Measurements from ENCODE around the gene HAT1.
A peak's percentile ranks its signal among the peaks of the same experiment; 100 is the strongest.
"Not testable (repeated sequence)": the region's sequence is repeated elsewhere in the genome, so short reads cannot be mapped to it uniquely, and the experiment has no call there.

Gene HAT1

DNA sequence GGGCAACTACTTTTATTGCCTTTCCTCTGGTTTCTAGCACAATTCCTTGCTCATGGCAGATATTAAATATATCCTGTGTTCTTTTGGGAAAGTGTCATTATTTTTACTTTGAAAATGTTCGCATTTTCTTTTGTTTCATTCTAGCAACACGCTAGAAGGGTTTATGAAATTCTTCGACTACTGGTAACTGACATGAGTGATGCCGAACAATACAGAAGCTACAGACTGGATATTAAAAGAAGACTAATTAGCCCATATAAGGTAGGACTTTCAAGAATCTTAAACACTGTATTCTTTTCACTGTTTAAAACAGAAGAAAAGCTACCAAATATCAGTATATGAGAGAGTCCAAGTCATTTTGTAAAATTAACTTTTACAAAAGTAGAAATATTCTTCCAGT, 56.8 kb downstream of the HAT1 start:
- no peak for DNase-seq (ENCODE audit: low spot score)

- not testable (repeated sequence) for DNase-seq (ENCODE audit: low spot score)
Observed at GRCh38 chr2:171983924-171984323, 61.7 kb downstream of the HAT1 start.

GRCh38 chr2:171985076-171985475, 62.8 kb downstream of the HAT1 start:
- no peak for DNase-seq (ENCODE audit: low spot score)

DNA sequence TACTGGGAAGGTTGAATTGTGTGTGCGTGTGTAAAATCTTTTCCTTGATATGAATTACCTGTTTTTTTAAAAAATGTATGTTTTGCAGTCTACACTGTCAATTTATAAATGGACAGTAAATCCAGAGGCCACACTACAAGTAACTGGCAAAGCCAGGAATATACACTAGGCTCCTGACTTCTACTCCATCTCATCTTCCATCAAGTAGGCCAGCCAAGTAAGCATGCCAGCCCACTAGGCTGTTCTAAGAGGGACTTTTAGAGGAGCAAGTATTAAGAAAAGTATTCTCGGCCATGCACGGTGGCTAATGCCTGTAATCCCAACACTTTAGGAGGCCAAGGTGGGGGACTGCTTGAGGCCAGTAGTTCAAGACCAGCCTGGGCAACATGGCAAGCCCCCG, 64.5 kb downstream of the HAT1 start:
- DNase-seq (ENCODE audit: low spot score): no peak

- DNase-seq (ENCODE audit: low spot score): no peak
Observed at GRCh38 chr2:171991027-171991426, 68.8 kb downstream of the HAT1 start.

DNA sequence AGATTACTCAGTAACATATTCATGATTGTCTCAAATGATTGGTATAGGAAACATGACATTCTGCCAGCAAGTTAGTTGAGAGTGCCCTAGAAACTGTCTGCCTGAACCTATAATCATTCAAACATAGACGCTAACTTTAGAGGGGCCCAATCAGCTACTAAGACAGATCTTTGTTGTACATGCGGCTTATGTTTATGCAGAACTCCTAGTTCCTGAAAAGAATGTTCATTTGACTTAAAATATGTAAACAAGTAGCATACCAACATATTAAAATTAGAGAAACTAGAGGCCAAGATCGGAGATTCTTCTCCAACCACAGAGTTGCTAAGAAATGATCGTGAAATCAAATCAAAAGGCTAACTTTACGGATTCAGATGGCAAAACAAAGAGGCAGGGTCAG, 73.3 kb downstream of the HAT1 start:
- DNase-seq (ENCODE audit: low spot score): no peak

- no peak for DNase-seq (ENCODE audit: low spot score)
Observed at GRCh38 chr2:171996021-171996420, 73.8 kb downstream of the HAT1 start.

DNA sequence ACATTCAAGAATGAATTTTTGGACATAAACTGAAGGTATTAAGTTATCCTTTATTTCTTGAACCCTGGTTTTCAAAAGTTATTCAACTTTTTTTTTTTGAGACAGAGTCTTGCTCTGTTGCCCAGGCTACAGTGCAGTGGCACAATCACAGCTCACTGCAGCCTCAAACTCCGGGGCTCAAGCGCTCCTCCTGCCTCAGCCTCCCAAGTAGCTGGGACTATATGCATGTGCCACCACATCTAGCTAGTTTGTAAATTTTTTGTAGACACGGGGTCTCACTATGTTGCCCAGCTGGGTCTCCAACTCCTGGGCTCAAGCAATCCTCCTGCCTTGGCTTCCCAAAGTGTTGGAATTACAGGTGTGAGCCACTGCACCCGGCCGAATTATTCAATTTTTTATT, 74.8 kb downstream of the HAT1 start:
- DNase-seq (ENCODE audit: low spot score): not testable (repeated sequence)

DNA sequence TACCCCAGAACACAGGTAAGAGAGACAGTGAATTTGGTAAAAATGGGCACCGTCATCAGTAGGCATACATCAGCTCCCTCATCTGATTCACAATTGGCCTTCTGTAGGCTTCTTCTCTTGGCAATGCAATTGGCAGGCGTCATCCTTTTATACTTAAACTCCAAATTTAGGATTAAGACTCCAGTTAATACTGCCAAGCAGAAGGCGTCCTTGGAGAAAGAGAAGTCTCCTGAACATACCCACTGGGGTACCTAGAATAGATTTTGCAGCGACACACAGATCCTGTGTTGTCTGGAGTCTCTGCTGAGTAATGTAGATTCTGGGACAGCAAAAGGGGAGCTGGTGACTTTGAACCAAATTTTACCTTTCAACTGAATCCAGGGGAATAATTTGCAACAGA, 76.9 kb downstream of the HAT1 start:
- no peak for DNase-seq (ENCODE audit: low spot score)

DNA sequence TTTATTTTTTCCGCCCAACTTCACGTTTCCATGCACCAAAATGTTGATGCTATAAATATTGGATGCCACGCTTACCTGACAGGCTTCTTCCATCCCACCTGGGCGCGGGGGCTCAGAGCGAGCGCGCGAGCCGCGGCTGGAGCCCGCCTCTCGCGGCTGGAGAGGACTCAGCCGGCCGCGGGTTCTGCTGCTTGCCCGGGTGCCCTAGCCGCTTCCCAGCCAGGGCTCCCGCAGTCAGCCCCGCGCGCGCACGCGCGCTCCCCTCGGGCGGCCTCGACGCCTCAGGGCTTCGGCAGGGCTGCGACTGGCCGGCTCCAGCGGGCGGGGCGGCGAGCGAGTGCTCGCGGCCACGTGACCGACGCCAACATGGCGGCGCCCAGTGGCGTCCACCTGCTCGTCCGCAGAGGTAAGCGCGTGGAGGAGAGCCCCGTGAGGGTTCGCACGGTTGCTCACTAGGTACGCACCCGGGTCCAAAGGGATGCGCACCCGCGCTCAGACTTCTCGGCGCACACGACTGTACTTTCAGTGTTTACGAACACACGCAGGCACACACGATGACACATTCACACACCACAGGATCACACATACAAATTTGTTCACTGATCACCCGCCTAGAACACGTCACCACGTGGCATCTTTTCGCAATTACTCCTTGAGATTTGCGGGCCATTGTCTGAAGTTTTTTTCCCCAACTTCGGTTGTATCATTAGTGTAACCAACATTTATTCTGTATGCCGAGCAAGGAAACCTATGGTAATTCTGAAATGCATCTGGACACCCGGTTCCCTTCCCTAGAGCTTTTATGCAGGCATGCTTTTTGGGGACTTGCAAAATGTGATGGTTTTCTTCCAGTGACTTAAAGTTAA, 77.6 kb downstream of the HAT1 start, which contains the start of gene METAP1D:
Gene METAP1D, plus strand, starts transcription at position 350 of the 866 bp plus-strand sequence. Its CDS starts 17 bp downstream, at position 367.
- DNase-seq (ENCODE audit: low spot score): peak; percentile 91

GRCh38 chr2:172000696-172001361, 78.6 kb downstream of the HAT1 start:
- no peak for DNase-seq (ENCODE audit: low spot score)

GRCh38 chr2:172007372-172007771, 85.1 kb downstream of the HAT1 start:
- no peak for DNase-seq (ENCODE audit: low spot score)

DNA sequence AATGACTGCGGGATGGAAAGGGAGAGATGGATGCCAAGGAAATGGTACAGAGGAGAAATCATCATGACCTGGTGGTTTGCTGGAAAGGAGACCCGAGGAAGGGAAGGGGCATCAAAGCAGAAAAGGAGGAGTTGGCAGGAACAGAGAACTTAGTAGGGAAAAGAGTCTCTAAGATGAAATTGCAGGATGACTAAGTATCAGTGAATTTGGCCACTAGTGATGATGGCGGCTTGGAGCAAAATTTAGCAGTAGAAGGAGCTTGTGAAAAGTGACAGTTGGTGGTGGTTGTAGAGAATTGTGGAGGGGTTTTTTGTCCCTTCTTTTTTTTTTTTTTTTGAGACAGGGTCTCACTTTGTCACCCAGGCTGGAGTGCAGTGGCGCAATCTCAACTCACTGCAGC, 87.6 kb downstream of the HAT1 start:
- no peak for DNase-seq (ENCODE audit: low spot score)

DNA sequence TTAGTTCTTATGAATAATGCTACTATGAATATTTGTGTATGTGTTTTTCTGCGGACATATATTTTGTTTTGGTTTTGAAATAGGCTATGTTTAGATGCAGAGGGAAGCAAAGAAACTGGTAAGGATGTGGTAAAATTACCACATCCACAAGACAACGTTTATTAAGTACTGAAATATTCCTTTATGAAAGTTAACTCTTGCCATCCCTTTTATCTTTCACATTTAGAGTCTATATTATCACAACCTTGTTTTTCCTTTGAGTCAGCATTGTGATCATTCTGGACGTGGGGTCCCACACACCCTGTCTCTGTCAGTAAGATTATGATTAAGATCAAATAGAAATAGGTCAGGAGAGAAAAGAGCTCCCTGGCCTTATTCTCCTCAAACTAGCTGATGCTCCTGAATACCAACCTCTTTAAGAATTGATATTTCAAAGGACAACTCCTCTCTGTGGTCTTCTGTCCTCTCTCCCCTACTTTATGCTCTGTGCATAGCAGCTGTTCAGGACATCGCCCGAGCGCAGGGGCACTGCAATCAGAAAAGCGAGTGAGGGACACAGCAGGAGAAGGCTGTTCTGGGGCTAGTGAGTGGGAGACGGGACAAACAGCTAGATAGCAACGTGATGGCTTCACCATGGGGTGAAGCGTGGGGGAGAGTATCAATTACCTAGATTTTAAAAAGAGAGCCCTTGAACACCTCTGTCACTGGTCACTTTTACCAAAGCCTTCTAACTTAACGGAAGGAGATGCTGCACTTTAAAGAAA, 89.7 kb downstream of the HAT1 start:
- no peak for DNase-seq (ENCODE audit: low spot score)

DNA sequence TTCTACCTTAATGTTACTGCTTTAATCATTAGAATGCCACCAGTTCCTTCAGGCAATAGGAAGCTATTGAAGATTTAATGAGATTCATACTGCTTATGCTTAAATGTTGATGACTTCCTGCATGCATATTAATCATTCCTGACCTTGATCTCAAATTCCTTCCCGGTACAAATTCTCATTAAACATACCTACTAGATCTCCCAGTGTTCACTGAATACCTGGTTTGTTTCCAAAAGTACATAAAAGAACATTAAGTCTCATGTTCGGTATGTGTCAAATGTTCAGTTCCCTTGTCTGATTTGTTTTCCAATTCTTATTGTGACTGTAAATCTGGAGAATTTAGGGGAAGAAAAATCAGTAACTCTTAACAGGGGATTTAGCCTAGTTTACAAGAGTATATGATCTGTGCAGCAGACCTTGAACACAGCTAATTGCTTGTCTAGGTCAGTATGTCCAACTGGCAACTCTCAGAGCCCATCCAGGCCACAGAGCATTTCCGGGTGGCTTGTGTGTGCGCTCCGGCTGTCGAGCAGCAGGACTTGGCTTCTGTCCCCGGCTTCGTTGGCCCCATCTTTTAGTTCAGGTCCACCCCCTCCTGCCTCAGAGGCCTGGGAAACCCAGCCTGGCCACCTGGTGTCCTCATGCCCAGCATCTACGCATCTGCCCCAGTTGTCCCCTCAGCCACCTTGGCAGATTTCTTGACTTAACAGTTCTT, 90.6 kb downstream of the HAT1 start:
- DNase-seq (ENCODE audit: low spot score): no peak

GRCh38 chr2:172013396-172013795, 91.1 kb downstream of the HAT1 start:
- no peak for DNase-seq (ENCODE audit: low spot score)

- no peak for DNase-seq (ENCODE audit: low spot score)
Observed at GRCh38 chr2:172021074-172021931, 99.0 kb downstream of the HAT1 start.

DNA sequence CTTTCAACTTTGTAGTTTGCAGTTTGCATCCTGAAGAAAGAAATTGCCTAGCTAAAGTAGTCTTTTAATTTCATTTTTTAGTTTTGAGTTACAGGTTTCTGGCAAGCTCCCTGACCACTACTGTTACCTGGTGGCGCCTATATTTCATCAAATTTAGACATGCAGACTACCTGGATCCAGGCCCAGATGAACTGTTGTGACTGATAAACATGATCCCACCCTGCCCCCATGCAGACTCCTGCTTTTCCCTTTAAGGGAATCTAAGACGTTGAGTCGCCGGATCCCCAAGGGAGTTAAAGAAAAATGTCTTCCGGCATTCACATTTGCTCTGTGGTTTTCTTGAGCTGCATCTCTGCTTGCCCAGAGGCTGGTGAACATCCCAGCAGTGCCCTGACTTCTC, 99.7 kb downstream of the HAT1 start:
- DNase-seq (ENCODE audit: low spot score): no peak

- DNase-seq (ENCODE audit: low spot score): no peak
Observed at GRCh38 chr2:172031536-172031935, 109.3 kb downstream of the HAT1 start.
